IPS-20b (cell line): ENCODE results near the gene SLC16A7.

Experiments
- H3K27ac ChIP-seq: one replicate; pipeline ENCODE4 v1.5.1; 2013; ENCODE audit warnings: low read length
- H3K27me3 ChIP-seq: 2 replicates; pipeline ENCODE4 v1.6.1; 2013; ENCODE audit warnings: mild to moderate bottlenecking, low read length, inconsistent platforms; ENCODE audit not compliant: insufficient read depth
- H3K36me3 ChIP-seq: 2 replicates; pipeline ENCODE4 v1.6.1; 2013; ENCODE audit warnings: low read depth, mild to moderate bottlenecking, inconsistent platforms, low read length, moderate library complexity; ENCODE audit not compliant: insufficient read depth
- H3K4me1 ChIP-seq: 2 replicates; pipeline ENCODE4 v1.6.1; 2013; ENCODE audit warnings: mild to moderate bottlenecking, control low read depth, inconsistent platforms, low read length, moderate library complexity; ENCODE audit not compliant: insufficient read depth
- H3K4me3 ChIP-seq: 2 replicates; pipeline ENCODE4 v1.5.1; 2013; ENCODE audit warnings: mild to moderate bottlenecking, low read length, inconsistent platforms
- H3K9ac ChIP-seq: 2 replicates; pipeline ENCODE4 v1.6.1; 2013; ENCODE audit warnings: low read depth, mild to moderate bottlenecking, inconsistent platforms, low read length, moderate library complexity
- H3K9me3 ChIP-seq: 2 replicates; pipeline ENCODE4 v1.6.1; 2013; ENCODE audit warnings: mild to moderate bottlenecking, low read depth, low read length, inconsistent platforms; ENCODE audit not compliant: insufficient read depth

The SLC16A7 gene

GRCh38 chr12:59677857-59678256, 82.0 kb downstream of the SLC16A7 start:
- Histone ChIP-seq H3K4me3 (no peak overlapping the region), H3K4me1 (no peaks in the 10 kb centered on the region), H3K36me3 (no peaks in the 10 kb centered on the region), H3K9me3 (no peaks in the 10 kb centered on the region), H3K27me3 (no peaks in the 10 kb centered on the region), H3K27ac (no peak overlapping the region), H3K9ac (no peak overlapping the region)

DNA sequence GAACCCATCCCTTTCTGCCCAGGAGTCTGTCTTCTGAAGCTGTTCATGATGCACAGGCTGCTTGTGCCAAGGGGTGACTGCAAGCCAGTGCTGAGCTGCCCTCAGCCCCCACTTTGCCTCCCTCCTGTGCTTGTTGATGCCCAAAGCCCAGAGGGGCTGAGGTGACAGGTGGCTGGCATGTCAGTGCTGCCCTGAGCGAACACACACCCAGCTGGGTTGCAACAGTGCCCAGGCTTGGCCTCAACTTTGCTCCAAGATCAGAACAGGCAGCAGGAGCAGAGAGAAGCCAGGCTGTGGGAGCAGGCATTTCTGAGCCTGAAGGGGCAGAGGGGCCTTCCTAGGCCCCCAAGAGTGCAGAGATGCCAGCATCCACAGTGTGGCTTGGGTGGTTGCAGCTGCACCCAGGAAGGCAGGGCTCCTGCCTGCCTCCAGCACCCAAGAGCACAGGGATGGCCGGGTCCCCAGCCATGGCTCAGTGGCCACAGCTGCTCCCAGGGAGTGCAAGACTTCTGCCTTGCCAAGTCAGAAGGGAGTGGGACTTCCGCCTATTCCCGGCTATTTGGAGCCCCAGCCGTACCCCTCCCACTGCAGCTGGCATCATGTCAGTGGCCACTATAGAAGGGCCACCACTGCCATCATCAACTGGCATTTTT, 83.1 kb downstream of the SLC16A7 start:
- H3K36me3 ChIP-seq: no peaks in the 10 kb centered on the region
- no peak overlapping the region for H3K4me3 ChIP-seq
- H3K27me3 ChIP-seq: no peaks in the 10 kb centered on the region
- H3K9ac ChIP-seq: no peak overlapping the region
- H3K4me1 ChIP-seq: no peaks in the 10 kb centered on the region
- H3K27ac ChIP-seq: no peak overlapping the region
- no peaks in the 10 kb centered on the region for H3K9me3 ChIP-seq

DNA sequence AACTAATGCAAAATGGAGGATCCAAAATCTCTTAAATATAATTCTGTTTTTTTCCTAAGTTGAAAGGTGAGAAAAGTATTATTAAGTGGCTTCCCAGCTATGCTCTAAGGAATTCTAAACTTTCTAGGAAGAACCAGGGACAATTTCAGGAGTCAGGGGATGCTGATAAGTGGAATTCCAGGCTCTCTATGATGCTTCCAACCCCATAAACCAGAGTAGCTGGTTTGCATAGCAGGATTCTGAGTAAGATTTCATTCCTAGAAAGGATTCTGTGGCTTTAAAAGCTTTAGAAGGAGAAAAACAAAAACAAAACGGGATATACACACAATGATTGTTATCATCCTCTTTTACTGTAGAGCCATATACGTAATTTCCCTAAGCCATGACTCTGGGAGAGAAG, 93.9 kb downstream of the SLC16A7 start:
- H3K4me1 ChIP-seq: no peaks in the 10 kb centered on the region
- no peak overlapping the region for H3K9ac ChIP-seq
- H3K27me3 ChIP-seq: no peaks in the 10 kb centered on the region
- no peaks in the 10 kb centered on the region for H3K9me3 ChIP-seq
- no peak overlapping the region for H3K27ac ChIP-seq
- no peak overlapping the region for H3K4me3 ChIP-seq
- H3K36me3 ChIP-seq: no peaks in the 10 kb centered on the region

DNA sequence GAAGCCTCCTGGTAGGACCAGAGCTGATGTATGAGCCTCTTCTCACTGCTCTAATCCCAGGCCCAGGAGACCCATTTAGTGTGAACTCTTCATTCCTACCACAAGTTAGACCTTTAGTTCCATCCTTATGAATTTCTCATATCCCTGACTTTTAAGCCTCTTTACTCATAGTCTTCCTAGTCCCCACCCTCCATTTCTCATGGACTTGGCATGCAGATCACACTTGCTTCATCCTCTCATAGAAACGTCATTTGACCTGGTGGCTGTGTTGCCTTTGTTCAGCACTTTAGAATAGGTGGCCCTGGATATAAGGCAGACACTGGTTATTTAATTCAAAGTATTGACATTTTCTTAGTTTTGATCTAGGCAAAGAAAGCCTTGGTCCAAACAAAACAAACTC, 99.5 kb downstream of the SLC16A7 start:
- Histone ChIP-seq H3K27me3 (no peaks in the 10 kb centered on the region), H3K4me1 (no peaks in the 10 kb centered on the region), H3K9me3 (no peaks in the 10 kb centered on the region), H3K36me3 (no peaks in the 10 kb centered on the region), H3K4me3 (no peak overlapping the region), H3K9ac (no peak overlapping the region), H3K27ac (no peak overlapping the region)

DNA sequence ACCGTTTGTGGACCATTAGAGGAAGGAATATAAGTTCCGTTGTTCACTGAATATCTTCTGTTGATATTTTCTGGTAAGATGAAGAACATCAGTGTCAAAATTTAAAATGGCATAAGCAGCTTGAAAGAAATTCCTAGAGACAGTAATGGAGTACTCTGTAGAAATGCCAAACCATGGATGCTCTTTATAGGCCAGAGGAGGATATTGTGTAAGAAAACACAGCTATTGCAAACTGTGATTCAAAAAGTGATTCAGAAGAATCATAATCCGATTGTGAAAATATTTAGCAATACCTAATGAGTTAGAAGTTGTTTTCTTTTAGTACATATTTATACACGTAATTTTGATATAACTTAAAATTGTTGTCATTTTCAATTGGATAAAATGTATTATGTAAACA, 102.8 kb downstream of the SLC16A7 start:
- H3K36me3 ChIP-seq: no peaks in the 10 kb centered on the region
- no peak overlapping the region for H3K4me3 ChIP-seq
- H3K27ac ChIP-seq: no peak overlapping the region
- no peaks in the 10 kb centered on the region for H3K4me1 ChIP-seq
- H3K9ac ChIP-seq: no peak overlapping the region
- H3K27me3 ChIP-seq: no peaks in the 10 kb centered on the region
- H3K9me3 ChIP-seq: no peaks in the 10 kb centered on the region

GRCh38 chr12:59699421-59700152, 103.8 kb downstream of the SLC16A7 start:
- H3K9ac ChIP-seq: no peak overlapping the region
- no peaks in the 10 kb centered on the region for H3K36me3 ChIP-seq
- no peak overlapping the region for H3K4me3 ChIP-seq
- no peak overlapping the region for H3K27ac ChIP-seq
- H3K4me1 ChIP-seq: no peaks in the 10 kb centered on the region
- no peaks in the 10 kb centered on the region for H3K27me3 ChIP-seq
- no peaks in the 10 kb centered on the region for H3K9me3 ChIP-seq

GRCh38 chr12:59700153-59700450, 104.3 kb downstream of the SLC16A7 start:
- Histone ChIP-seq H3K27ac (no peak overlapping the region), H3K36me3 (no peaks in the 10 kb centered on the region), H3K9me3 (no peaks in the 10 kb centered on the region), H3K9ac (no peak overlapping the region), H3K4me1 (no peaks in the 10 kb centered on the region), H3K4me3 (no peak overlapping the region), H3K27me3 (no peaks in the 10 kb centered on the region)

GRCh38 chr12:59708064-59708463, 112.2 kb downstream of the SLC16A7 start:
- Histone ChIP-seq H3K27me3 (no peaks in the 10 kb centered on the region), H3K9ac (no peak overlapping the region), H3K27ac (no peak overlapping the region), H3K36me3 (no peaks in the 10 kb centered on the region), H3K9me3 (no peaks in the 10 kb centered on the region), H3K4me3 (no peak overlapping the region), H3K4me1 (no peaks in the 10 kb centered on the region)

- Histone ChIP-seq H3K9ac (no peak overlapping the region), H3K9me3 (no peaks in the 10 kb centered on the region), H3K4me1 (no peaks in the 10 kb centered on the region), H3K27me3 (no peaks in the 10 kb centered on the region), H3K27ac (no peak overlapping the region), H3K36me3 (no peaks in the 10 kb centered on the region), H3K4me3 (no peak overlapping the region)
These were observed 112.7 kb downstream of the SLC16A7 start for GRCh38 chr12:59708484-59708883.

GRCh38 chr12:59710004-59710628, 114.3 kb downstream of the SLC16A7 start:
- Histone ChIP-seq H3K27ac (no peak overlapping the region), H3K9ac (no peak overlapping the region), H3K4me3 (no peak overlapping the region), H3K36me3 (no peaks in the 10 kb centered on the region), H3K27me3 (no peaks in the 10 kb centered on the region), H3K4me1 (no peaks in the 10 kb centered on the region), H3K9me3 (no peaks in the 10 kb centered on the region)

DNA sequence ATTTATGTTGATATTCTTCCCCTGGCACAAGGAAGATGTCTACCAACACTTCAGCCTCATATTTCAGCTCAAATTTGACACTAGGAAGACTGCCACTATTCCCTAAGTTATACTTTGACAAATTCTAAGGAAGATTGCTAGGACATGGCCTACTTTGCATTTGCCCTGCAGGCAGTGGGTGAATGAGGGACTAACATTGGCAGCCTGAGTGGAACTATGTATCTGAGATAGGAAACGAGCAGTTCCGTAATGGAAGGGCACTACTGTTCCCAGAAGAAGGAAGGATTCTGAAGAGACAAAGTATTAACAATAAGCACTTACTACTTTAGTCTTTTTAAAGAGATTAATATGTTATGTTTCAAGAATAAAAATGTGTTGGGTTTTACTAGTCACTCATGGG, 115.1 kb downstream of the SLC16A7 start:
- no peak overlapping the region for H3K27ac ChIP-seq
- no peaks in the 10 kb centered on the region for H3K36me3 ChIP-seq
- no peaks in the 10 kb centered on the region for H3K9me3 ChIP-seq
- H3K4me1 ChIP-seq: no peaks in the 10 kb centered on the region
- no peak overlapping the region for H3K4me3 ChIP-seq
- no peaks in the 10 kb centered on the region for H3K27me3 ChIP-seq
- no peak overlapping the region for H3K9ac ChIP-seq

DNA sequence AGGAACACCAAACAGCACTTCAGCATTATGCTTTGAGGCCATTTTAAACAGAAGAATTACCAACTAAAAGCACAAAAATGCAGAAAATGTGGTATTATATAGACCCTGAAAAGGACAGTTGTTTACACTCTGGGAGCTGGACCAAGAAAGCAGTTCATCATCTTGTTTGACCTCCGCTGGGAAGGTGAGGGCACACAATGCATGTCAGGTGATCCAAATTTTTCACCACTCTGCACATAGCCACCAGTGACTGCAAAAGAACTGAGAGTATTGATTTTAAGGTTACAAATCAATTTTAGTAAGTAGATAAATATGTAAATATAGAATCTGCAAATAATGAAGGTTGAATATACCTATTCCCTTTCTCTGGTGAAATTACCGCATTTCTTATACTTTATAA, 119.6 kb downstream of the SLC16A7 start:
- Histone ChIP-seq H3K27me3 (no peaks in the 10 kb centered on the region), H3K4me3 (no peak overlapping the region), H3K9me3 (no peaks in the 10 kb centered on the region), H3K4me1 (no peaks in the 10 kb centered on the region), H3K9ac (no peak overlapping the region), H3K36me3 (no peaks in the 10 kb centered on the region), H3K27ac (no peak overlapping the region)
